A549 treated with Hydrocortisone at 1 μM for 4 hours (cell line): ENCODE data around the gene FAM114A1. TPM values are rescaled to one million over a fixed set of nuclear protein-coding genes. Genes with fewer than 3 reads are reported as not detected.

Experiments used
- total RNA-seq: library from RNA; stranded (reverse); fragments of 200-300 nt; extraction: Qiagen RNA extraction; gene quantifications from 5 replicates; pipeline ENCODE4 v1.2.3, GENCODE V29; 2022

Gene FAM114A1
- 20.9 to 57.2 TPM (median 30.8 TPM) in 5 replicates for total RNA-seq

DNA sequence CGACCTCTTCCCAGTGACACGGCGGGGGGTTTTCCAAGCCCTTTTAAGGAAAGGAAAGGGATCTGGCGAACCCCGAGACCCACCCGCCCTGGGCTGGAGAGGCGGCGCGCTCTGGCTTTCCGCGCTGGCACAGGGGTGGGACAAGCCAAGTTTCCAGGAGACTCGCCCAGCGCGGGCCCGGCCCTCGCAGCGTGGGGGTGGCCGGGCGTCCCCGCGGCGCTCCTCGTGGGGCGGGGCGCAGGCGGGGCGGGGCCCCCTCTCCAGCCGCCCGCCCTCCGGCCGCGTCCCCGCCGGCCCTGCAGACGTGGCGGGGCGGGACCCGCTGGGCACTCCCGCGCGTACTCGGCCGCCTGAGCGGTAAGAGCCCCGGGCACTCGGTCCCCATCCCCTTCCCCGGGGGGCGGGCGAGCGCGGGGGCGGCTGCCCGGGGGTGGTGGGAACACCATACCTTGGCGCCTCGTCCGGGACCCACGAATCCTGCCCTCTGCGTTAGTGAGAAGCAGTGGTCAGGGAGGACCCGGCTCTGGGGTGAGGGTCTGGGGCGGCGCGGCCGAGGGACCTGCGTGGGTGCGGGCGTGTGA lies at the start of gene FAM114A1:
FAM114A1 (plus strand) TSS at position 329 of the 581 bp plus-strand sequence. CDS start 10,273 bp downstream, outside the sequence.

DNA sequence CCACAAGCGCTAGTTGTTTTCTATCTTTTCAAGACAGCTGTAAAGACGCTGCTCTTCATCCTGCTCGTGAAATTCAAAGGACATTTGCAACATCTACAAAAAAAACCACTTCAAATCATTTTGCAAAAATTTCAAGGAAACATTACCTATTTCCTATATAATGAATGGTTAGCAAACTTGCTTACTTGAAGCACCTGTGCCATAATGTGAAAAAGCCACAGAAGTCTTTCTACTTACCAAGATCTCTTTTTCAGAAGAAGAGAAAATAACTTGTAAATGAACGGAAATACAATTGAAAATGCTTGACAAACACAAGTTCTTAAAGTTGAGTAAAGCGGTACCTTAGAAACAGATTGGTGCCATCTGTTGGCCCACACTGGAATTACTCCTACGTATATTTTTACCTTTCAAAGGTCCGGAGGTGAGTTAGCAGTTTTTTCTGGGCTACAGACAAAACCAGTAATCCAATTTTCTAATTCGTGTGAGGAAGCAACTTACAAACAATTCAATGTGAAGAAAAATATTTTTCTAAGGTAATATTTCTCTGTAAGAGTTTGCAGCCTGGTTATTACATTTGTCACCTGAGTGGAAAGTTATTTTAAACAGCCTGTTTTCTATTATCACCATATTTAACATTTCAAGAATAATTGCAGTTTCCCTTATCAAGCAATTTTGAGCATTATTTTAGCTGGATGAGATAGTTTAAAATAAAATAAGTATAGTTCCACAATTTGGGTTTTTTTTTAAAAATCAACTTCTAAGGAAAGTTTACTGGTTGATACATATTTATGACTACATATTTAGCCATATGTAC lies 10.9 kb upstream of the FAM114A1 start, which contains the start of gene TLR6:
TLR6 (minus strand) TSS at position 294 of the 814 bp plus-strand sequence. CDS start 27,344 bp downstream, outside the sequence.

Other genes with a start within 250 kb of the FAM114A1 start
- gene KLF3, start 203.6 kb upstream of the FAM114A1 start, total RNA-seq, result 9.8 to 14.3 TPM (median 13.2 TPM) in 5 replicates
- gene TLR10, start 84.8 kb upstream of the FAM114A1 start, total RNA-seq, result 0.03 TPM in 2 of 5 replicates, not detected in the others
- 0.09 to 0.28 TPM (median 0.18 TPM) in 5 replicates for gene TLR1, start 63.0 kb upstream of the FAM114A1 start, total RNA-seq
- 1.8 to 2.6 TPM (median 2.2 TPM) in 5 replicates for gene TLR6, start 11.0 kb upstream of the FAM114A1 start, total RNA-seq
- gene TMEM156, start 164.6 kb downstream of the FAM114A1 start, total RNA-seq, result 17.9 to 22.8 TPM (median 21.0 TPM) in 5 replicates
- 42.4 to 73.3 TPM (median 52.8 TPM) in 5 replicates for gene KLHL5, start 194.4 kb downstream of the FAM114A1 start, total RNA-seq